HUDEP-2 (cell line): ENCODE results near the gene SCUBE3.

Source experiments
- DNase-seq, 76 experiments: peaks; one replicate each; lab custom pipeline; 2025; ENCODE audit not compliant: unreplicated experiment in 76 of 76; lab: John Stamatoyannopoulos, UW

SCUBE3 gene

GRCh38 chr6:35209081-35209480, 4.7 kb upstream of the SCUBE3 start:
- no peak for DNase-seq

- no peak for DNase-seq
Measured at GRCh38 chr6:35209622-35210247, 4.0 kb upstream of the SCUBE3 start.

- DNase-seq, result no peak
Measured at GRCh38 chr6:35213298-35213791, 411 bp upstream of the SCUBE3 start.

GRCh38 chr6:35214869-35215664, 1.3 kb downstream of the SCUBE3 start:
- no peak for DNase-seq

DNA sequence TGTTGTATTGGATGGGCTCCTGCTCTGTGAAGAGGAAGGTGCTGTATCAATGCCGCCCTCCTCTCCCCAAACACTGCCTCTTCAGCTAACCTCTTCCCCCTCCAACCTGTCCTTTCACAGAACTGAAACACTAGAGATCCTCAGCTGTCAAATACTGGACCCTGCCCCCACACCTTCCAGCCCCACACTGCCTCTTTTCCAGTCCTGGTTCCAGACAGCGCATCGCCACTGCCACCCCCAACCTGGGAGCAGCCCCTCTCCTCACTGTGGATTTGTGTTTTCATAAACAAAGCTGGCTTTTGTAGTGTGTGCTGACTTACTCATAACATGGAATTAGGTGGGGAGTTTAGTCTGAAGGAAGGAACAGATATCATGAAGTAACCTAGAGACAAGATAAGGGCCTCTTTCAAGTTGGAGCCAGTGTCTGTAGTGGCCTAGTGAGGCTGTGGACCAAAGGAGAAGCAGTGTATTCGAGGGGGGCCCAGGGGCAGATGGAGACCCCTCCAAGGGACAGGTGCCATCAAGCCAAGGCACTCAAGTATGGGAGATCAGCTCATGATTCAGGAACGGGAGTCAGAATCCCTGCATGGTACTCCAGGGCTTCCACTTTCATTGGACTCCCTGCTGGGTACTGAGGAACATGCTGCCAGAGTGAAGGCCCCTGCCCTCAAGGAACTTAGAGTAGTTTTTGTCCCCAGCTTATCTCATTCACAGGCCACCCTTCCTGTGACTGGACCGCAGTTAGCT, 2.1 kb downstream of the SCUBE3 start:
- peak in 1 of 76 experiments; percentile 19 for DNase-seq

- no peak for DNase-seq
Measured at GRCh38 chr6:35216412-35216732, 2.6 kb downstream of the SCUBE3 start.

GRCh38 chr6:35216851-35217811, 3.4 kb downstream of the SCUBE3 start:
- DNase-seq, result no peak

DNA sequence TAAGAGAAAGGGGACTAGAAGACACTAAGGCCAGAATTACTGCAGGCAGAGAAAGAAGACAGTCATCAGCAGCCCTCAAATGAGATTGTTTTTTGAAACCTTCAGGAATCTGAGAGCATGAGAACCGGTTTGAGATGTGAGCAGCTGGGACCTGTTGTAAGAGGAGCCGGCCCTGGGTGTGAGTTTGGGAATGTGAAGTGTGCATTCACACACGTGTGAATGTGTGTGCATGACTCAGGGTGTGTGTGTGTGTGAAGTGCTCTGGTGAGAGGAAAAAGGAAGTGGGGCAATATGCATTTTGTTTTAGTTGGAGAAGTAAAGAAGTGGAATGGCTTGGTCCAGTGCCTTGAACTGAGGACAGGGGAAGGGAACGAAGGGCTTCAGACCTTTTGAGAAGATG, 4.3 kb downstream of the SCUBE3 start:
- DNase-seq, result no peak

- no peak for DNase-seq
Measured at GRCh38 chr6:35218456-35218855, 4.7 kb downstream of the SCUBE3 start.

- no peak for DNase-seq
Measured at GRCh38 chr6:35219683-35220326, 6.0 kb downstream of the SCUBE3 start.

DNA sequence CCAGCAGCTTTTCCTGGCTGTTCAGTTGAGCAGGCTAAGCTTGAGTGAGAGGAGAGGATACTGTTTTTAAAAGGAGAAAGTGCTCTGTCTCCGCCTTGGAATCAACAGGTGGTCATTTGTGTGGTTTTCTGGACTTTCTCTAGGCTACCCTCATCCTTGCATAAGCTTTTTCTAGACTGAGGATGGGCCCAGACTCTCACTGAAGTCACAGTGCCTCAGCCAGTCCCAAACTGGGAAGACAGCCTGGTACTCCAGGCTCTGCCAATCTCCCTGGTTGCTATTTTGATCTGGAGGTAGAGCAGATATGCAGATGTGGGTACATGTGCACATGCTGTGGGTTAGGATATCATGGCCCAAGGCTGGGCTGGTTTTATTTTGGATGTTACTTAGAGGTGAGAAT, 7.0 kb downstream of the SCUBE3 start:
- no peak for DNase-seq

DNA sequence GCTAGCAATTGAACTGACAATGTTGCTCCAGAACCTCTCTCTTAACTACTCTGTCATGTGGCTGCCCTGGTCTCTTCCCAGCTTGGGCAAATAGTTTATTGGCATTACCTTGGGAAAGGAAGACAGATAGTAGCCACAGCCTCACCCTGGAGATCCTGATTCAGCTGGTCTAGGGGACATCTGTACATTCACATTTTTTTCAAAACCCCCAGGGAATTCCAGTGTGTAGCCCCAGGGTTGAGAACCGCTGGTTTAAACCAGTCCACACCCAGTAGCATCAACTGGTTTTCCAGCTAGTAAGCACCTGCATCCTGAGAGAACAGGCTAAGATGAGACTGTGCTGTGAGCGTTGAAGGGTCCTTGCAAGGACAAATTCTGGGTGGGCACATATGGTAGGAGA, 9.6 kb downstream of the SCUBE3 start:
- DNase-seq, result no peak

- no peak for DNase-seq
Measured at GRCh38 chr6:35224720-35225119, 11.0 kb downstream of the SCUBE3 start.

DNA sequence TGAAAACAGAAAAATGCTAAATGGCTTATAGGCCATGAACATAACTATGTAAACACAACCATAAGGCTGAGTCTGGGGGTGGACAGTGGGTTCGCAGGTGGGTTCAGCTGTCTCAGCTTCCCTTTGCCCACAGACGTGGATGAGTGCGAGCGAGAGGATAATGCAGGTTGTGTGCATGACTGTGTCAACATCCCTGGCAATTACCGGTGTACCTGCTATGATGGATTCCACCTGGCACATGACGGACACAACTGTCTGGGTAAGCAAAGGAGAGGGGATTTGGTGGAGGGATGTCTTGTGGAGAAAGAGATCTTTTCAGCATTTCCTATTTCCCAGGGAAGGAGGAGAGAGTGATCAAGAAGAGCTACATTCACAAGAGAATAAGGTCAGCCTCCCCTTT, 14.7 kb downstream of the SCUBE3 start:
- no peak for DNase-seq

GRCh38 chr6:35229304-35229703, 15.5 kb downstream of the SCUBE3 start:
- no peak for DNase-seq

- DNase-seq, result no peak
Measured at GRCh38 chr6:35230498-35230897, 16.7 kb downstream of the SCUBE3 start.

DNA sequence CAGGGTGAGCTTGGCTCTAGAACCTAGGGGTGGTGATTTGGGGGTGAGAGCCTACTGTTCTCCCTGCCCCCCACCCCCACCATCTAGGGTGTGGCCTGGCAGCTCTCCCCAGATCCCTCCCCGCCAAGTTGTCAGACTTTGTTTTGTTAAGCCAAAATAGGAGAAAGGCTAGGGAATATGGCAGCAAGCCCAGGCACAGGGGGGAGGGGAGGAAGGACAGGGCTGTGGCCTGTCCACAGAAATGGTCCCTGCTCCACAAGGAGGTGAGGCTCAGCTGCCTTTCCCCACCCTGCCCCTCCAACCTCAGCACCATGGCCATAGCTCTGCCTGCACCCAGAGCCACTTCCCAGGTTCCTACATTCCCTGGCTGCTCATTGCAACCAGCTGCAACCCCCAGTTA, 17.2 kb downstream of the SCUBE3 start:
- DNase-seq, result no peak

DNA sequence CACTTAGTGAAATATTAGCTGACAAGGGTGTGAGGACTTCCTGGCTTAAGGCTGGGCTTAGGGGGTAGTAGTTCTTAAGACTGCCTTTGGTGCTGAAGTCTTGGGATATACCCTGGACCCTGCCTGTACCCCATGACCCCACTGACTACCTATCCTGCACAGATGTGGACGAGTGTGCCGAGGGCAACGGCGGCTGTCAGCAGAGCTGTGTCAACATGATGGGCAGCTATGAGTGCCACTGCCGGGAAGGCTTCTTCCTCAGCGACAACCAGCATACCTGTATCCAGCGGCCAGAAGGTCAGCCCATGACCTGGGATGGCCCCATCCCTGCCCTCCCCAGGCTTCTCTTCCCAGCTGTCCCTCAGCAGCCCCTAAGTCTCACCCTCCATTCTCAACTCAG, 17.8 kb downstream of the SCUBE3 start:
- DNase-seq, result no peak

GRCh38 chr6:35234901-35235300, 21.1 kb downstream of the SCUBE3 start:
- no peak for DNase-seq

- DNase-seq, result no peak
Measured at GRCh38 chr6:35236223-35236622, 22.5 kb downstream of the SCUBE3 start.
